Right ventricle myocardium superior (tissue), 1 donor: ENCODE measurements around the gene SPRYD3. TPM values are rescaled to one million over a fixed set of nuclear protein-coding genes. Genes with fewer than 3 reads are reported as not detected.
"Not testable (repeated sequence)": the region's sequence is repeated elsewhere in the genome, so short reads cannot be mapped to it uniquely, and the experiment has no call there.

Experiments
- ATAC-seq: fragments of 200-7000 bp; cut with Tn5 transposase; one replicate; pipeline ENCODE4 v1.9.1; 2020; ENCODE audit warnings: mild to moderate bottlenecking; ENCODE audit not compliant: poor library complexity
- DNase-seq: peaks from one replicate; pipeline ENCODE4 v3.0.0-alpha.2; 2020
- intact Hi-C: fragments of 100-400 bp; cut with DNase I; formaldehyde crosslinking; loops from one replicate; pipeline ENCODE4 v1.11.2; 2022
- microRNA-seq: library from miRNA; unstranded; fragments of <30 nt; microRNA quantifications from one replicate; pipeline ENCODE4 v1.2.0, GENCODE V29; 2020
- total RNA-seq: library from RNA; stranded (reverse); fragmentation: NEBNext Ultra II Directional; extraction: Animal tissue kit (Norgen Biotek cat#: 25700); gene quantifications from one replicate; pipeline ENCODE4 v1.2.1, GENCODE V29; 2021
- donor health status: DM: no; HTN: yes; CAD: no; lungs with severe emphysema.

SPRYD3 gene
- total RNA-seq, 1 donor from 2014 or later: 37.8 TPM

DNA sequence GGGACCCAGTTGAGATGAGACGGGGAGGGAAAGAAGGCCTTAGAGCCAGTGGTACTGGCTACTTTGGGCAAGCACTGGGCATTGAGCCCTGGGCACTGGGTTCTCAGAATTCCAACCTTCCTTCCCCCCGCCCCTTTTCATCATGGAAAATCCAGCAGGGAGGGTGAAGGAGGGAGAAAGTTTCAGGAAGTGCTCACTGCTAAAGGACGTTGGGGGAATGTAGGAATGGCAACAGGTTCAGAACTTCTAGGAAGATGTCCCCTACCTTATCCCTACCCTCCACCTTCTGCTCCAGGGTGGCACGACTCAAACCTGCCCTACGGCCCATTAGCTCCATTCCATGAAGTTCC lies 33.5 kb downstream of the SPRYD3 start:
- ATAC-seq (no peak), DNase-seq (no peak)
- intact Hi-C loops: no loop called here

- intact Hi-C loops: no loop called here
- no peak for DNase-seq
- no peak for ATAC-seq
Observed at GRCh38 chr12:53044896-53045695, 34.1 kb downstream of the SPRYD3 start.

DNA sequence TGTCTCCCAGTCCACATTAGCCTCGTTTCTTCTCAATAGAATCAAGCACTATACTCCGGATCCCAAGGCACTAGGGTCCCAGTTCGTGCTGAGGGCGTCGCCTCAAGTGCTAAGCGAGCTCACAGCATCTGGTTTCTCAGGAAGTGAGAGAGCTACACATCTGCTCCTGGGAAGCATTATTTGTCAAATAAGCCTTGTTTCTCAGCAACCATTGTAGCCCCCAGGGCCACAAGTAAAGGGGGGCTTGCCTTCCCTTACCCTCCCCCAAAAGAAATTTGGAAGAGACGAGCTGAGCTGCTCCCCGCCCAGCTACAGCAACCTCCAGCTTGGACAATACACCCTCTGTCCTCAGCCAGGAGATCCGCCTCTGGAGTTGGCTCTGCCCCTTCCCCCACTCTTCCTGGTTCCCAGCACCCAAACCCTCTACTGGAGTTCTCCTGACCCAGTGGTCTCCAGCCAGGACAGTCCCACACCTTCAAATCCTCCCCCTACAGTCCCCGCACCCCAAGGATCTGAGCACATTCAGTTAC lies 35.1 kb downstream of the SPRYD3 start:
- no peak for ATAC-seq

GRCh38 chr12:53042607-53043454 lies 36.4 kb downstream of the SPRYD3 start:
- intact Hi-C loops: no loop called here
- no peak for DNase-seq
- no peak for ATAC-seq

More for the DNA sequence above, 35.1 kb downstream of the SPRYD3 start:
- intact Hi-C loops: no loop called here
- DNase-seq: peak; percentile 57

- intact Hi-C loops: no loop called here
Observed at GRCh38 chr12:53039851-53040250, 39.3 kb downstream of the SPRYD3 start.

DNA sequence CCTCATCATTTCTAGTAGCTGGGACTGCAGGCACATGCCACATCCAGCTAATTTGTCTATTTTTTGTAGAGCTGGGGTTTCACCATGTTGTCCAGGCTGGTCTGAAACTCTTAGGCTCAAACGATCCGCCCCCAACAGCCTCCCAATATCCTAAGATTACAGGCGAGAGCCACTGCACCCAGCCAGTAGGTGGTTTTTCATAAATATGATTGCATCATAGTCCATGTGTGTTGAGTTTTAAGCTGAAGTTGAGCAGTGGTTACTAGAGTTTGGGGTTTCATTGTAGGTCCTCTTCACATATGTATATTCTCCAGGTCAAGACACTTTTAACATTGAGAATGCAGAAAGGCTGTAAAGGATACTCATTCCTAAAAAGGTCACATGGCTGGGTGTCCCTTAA lies 42.4 kb downstream of the SPRYD3 start:
- intact Hi-C loops: no loop called here
- DNase-seq (no peak), ATAC-seq (no peak)

More at GRCh38 chr12:53039851-53040250, 39.3 kb downstream of the SPRYD3 start:
- no peak for DNase-seq
- no peak for ATAC-seq

DNA sequence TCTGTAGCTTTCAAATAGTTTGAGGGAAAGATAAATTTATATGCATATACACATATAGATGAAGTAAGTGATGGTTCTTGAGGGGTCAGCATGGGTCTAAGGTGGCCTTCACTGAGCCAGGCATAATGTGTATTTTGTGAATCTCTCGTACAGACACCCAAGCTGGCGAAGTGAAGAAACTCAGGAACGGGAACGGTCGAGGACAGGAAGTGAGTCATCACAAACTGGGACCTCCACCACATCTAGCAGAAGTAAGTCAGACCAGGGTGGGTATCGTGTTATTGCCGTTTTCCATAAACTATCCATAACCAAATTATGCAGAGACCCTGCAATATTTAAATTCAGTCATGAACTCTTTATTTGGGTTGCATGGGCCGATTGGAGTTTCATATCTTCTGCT lies 44.7 kb downstream of the SPRYD3 start:
- ATAC-seq: no peak
- intact Hi-C loops: no loop called here

GRCh38 chr12:53033832-53034231 lies 45.4 kb downstream of the SPRYD3 start:
- DNase-seq: not testable (repeated sequence)

More for the DNA sequence above, 44.7 kb downstream of the SPRYD3 start:
- DNase-seq: no peak

GRCh38 chr12:53031616-53032015 lies 47.6 kb downstream of the SPRYD3 start:
- ATAC-seq: no peak
- intact Hi-C loops: no loop called here

More at GRCh38 chr12:53033832-53034231, 45.4 kb downstream of the SPRYD3 start:
- ATAC-seq, intact Hi-C loops: not testable (repeated sequence)

DNA sequence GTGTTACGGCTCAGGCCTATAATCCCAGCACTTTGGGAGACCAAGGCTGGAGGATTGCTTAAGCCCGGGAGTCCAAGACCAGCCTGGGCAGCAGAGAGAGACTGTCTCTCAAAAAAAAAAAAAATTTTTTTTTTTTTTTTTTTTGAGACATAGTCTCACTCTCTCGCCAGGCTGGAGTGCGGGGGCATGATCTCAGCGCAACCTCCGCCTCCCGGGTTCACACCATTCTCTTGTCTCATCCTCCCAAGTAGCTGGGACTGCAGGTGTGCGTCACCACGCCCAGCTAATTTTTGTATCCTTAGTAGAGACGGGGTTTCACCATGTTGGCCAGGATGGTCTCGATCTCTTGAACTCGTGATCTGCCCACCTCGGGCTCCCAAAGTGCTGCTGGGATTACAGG lies 52.2 kb downstream of the SPRYD3 start:
- ATAC-seq, intact Hi-C loops, DNase-seq: not testable (repeated sequence)

More at GRCh38 chr12:53031616-53032015, 47.6 kb downstream of the SPRYD3 start:
- no peak for DNase-seq

DNA sequence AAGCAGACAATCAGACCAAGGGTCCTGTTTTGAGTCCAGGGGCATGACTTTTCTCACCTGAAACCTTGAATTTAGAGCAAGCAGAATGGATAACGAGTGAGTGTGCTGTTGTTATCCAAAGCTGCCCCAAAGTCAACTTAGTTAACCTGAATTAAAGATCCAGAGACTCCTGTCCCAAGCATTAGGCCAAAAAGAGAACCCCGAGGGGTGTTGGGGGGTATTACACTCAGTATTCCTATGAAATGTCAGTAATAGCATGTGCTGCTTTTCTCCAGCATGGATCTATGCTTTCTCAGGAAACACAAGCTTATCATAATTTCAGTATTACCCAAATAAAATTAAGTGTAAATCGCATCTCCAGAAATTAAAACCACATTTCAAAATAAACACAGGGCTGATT lies 53.9 kb downstream of the SPRYD3 start:
- no peak for DNase-seq
- intact Hi-C loops: no loop called here
- ATAC-seq: no peak

DNA sequence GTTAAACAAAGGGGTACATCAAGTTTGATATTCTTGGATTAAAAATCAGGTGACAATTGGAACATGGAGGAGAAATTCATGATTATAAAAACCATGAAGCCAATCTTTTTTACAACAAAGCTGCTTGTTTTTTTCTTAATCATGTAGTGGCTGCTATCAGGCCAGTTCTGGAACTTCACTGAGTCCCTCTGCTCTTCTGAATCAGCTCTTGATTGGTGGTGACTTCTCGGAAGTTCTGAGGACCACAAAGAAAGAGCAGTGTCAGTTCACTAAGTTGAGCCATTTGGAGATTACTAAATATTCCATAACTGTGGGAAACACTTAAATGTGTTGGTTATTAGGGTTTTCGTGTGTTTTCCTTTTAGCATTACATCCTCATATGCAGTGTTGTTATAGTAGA lies 64.5 kb downstream of the SPRYD3 start:
- intact Hi-C loops: no loop called here
- ATAC-seq (no peak), DNase-seq (no peak)

Small RNA genes within 50 kb of the gene (microRNA-seq; reads per million reads assigned to microRNA genes)
- not detected for gene MIR6757

Other genes with a start within 250 kb of the SPRYD3 start
- gene KRT79, start 245.1 kb downstream of the SPRYD3 start, total RNA-seq: not detected
- gene KRT78, start 230.4 kb downstream of the SPRYD3 start, total RNA-seq: not detected
- 104 TPM for gene KRT8, start 174.3 kb downstream of the SPRYD3 start, total RNA-seq
- 7.0 TPM for gene KRT18, start 130.3 kb downstream of the SPRYD3 start, total RNA-seq
- 434 TPM for gene EIF4B, start 72.9 kb downstream of the SPRYD3 start, total RNA-seq
- gene TNS2, start 29.3 kb downstream of the SPRYD3 start, total RNA-seq: 107 TPM
- gene IGFBP6, start 18.3 kb upstream of the SPRYD3 start, total RNA-seq: 50.2 TPM
- not detected for gene SOAT2, start 24.1 kb upstream of the SPRYD3 start, total RNA-seq
- gene ZNF740, start 101.3 kb upstream of the SPRYD3 start, total RNA-seq: 29.4 TPM
- 8.2 TPM for gene CSAD, start 101.5 kb upstream of the SPRYD3 start, total RNA-seq
- gene ITGB7, start 127.9 kb upstream of the SPRYD3 start, total RNA-seq: 0.97 TPM
- gene RARG, start 152.8 kb upstream of the SPRYD3 start, total RNA-seq: 15.4 TPM
- 0.81 TPM for gene ESPL1, start 188.9 kb upstream of the SPRYD3 start, total RNA-seq
- gene PFDN5, start 216.2 kb upstream of the SPRYD3 start, total RNA-seq: 359 TPM
- 37.0 TPM for gene MYG1, start 220.3 kb upstream of the SPRYD3 start, total RNA-seq
- 40.9 TPM for gene AAAS, start 242.2 kb upstream of the SPRYD3 start, total RNA-seq